HEK293T (cell line): Measurements from ENCODE around the gene CADM1.

Source experiments
- ARNT ChIP-seq: fragments of 450-650 bp; IDR thresholded peaks from 2 replicates; pipeline ENCODE4 v1.6.1; 2017; ENCODE audit warnings: mild to moderate bottlenecking
- BHLHE40 ChIP-seq: fragments of 450-650 bp; IDR thresholded peaks from 2 replicates; pipeline ENCODE4 v1.6.1; 2016; ENCODE audit warnings: mild to moderate bottlenecking, moderate library complexity, borderline replicate concordance
- CTBP1 ChIP-seq: fragments of 450-650 bp; IDR thresholded peaks from 2 replicates; pipeline ENCODE4 v1.6.1; 2016; ENCODE audit warnings: borderline replicate concordance
- ELF4 ChIP-seq: fragments of 450-650 bp; IDR thresholded peaks from 2 replicates; pipeline ENCODE4 v1.6.1; 2017; ENCODE audit warnings: antibody characterized with exemption
- FOXA1 ChIP-seq: fragments of 450-650 bp; IDR thresholded peaks from 2 replicates; pipeline ENCODE4 v1.6.1; 2016; ENCODE audit warnings: mild to moderate bottlenecking
- FOXM1 ChIP-seq: fragments of 450-650 bp; IDR thresholded peaks from 2 replicates; pipeline ENCODE4 v1.6.1; 2017; ENCODE audit warnings: mild to moderate bottlenecking, borderline replicate concordance
- HDGF ChIP-seq: fragments of 450-650 bp; IDR thresholded peaks from 2 replicates; pipeline ENCODE4 v1.6.1; 2017; ENCODE audit warnings: antibody characterized with exemption, borderline replicate concordance
- NFRKB ChIP-seq: fragments of 450-650 bp; IDR thresholded peaks from 2 replicates; pipeline ENCODE4 v1.6.1; 2016; ENCODE audit warnings: mild to moderate bottlenecking, moderate library complexity
- SP1 ChIP-seq: fragments of 450-650 bp; IDR thresholded peaks from 2 replicates; pipeline ENCODE4 v1.6.1; 2017
- SUZ12 ChIP-seq: fragments of 450-650 bp; IDR thresholded peaks from 2 replicates; pipeline ENCODE4 v1.6.1; 2016; ENCODE audit warnings: mild to moderate bottlenecking
- ZNF384 ChIP-seq: fragments of 450-650 bp; IDR thresholded peaks from 2 replicates; pipeline ENCODE4 v1.6.1; 2016
- TF ChIP-seq, protein P1 (sequence below): fragments of 450-650 bp; IDR thresholded peaks from 2 replicates; pipeline ENCODE4 v1.6.1; 2016

DNA sequence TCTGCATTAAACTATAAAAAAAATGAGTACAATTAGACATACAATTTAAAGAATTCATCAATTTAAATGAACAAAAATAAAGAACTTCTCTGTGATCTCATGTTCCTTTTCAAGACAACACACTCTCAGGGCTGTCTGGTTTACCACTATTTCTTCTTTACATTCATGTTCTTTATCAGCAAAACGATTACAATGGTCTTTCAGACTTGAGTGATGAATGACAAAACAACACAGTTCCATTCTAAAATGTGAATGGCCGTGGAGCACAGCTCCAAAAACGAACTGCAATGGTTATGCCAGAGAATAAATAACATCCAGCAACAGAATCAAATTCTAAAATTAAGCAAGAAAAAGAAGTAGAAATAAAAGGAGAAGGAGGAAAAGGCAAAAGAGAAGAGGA is 113.1 kb downstream of the CADM1 start:
- TF ChIP-seq ZNF384, result no peak
- TF ChIP-seq HDGF, result no peak
- no peak for TF ChIP-seq BHLHE40
- TF ChIP-seq FOXA1, result no peak
- no peak for TF ChIP-seq FOXM1
- TF ChIP-seq ELF4, result no peak
- no peak for TF ChIP-seq NFRKB
- TF ChIP-seq CTBP1, result no peak
- no peak for TF ChIP-seq ARNT
- TF ChIP-seq SUZ12, result no peak
- TF ChIP-seq, protein P1, sequence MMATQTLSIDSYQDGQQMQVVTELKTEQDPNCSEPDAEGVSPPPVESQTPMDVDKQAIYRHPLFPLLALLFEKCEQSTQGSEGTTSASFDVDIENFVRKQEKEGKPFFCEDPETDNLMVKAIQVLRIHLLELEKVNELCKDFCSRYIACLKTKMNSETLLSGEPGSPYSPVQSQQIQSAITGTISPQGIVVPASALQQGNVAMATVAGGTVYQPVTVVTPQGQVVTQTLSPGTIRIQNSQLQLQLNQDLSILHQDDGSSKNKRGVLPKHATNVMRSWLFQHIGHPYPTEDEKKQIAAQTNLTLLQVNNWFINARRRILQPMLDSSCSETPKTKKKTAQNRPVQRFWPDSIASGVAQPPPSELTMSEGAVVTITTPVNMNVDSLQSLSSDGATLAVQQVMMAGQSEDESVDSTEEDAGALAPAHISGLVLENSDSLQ, result no peak
- no peak for TF ChIP-seq SP1
